Mesendoderm (in vitro differentiated cells): ENCODE results near the gene XCL1.
A peak's percentile ranks its signal among the peaks of the same experiment; 100 is the strongest.

Experiments used
- DNase-seq: peaks from one replicate; pipeline ENCODE4 v3.0.0; 2013
- H2AK5ac ChIP-seq: 2 replicates; pipeline ENCODE4 v1.6.1; 2013; ENCODE audit warnings: low read length, inconsistent platforms
- H2BK120ac ChIP-seq: 2 replicates; pipeline ENCODE4 v1.6.1; 2013; ENCODE audit warnings: low read depth, mild to moderate bottlenecking, low read length, moderate library complexity, mixed read lengths
- H2BK15ac ChIP-seq: replicated peaks from 2 replicates; pipeline ENCODE4 v1.6.1; 2013; ENCODE audit warnings: low read depth, mild to moderate bottlenecking, moderate library complexity
- H2BK5ac ChIP-seq: 2 replicates; pipeline ENCODE4 v1.6.1; 2013; ENCODE audit warnings: low read length, inconsistent platforms
- H3K18ac ChIP-seq: 2 replicates; pipeline ENCODE4 v1.6.1; 2013; ENCODE audit warnings: mild to moderate bottlenecking, low read length, mixed read lengths
- H3K23ac ChIP-seq: one replicate; pipeline ENCODE4 v1.6.1; 2013; ENCODE audit warnings: low read length
- H3K27ac ChIP-seq: 2 replicates; pipeline ENCODE4 v1.5.1; 2013; ENCODE audit warnings: low read depth, mild to moderate bottlenecking, inconsistent platforms, low read length, moderate library complexity
- H3K27me3 ChIP-seq: 2 replicates; pipeline ENCODE4 v1.6.1; 2013; ENCODE audit warnings: low read length, control low read depth, mild to moderate bottlenecking, inconsistent platforms; ENCODE audit not compliant: insufficient read depth, poor library complexity
- H3K36me3 ChIP-seq: 2 replicates; pipeline ENCODE4 v1.6.1; 2013; ENCODE audit warnings: low read length, inconsistent platforms; ENCODE audit not compliant: control insufficient read depth, insufficient read depth
- H3K4ac ChIP-seq: one replicate; pipeline ENCODE4 v1.6.1; 2013; ENCODE audit warnings: low read depth, mild to moderate bottlenecking, low read length, moderate library complexity
- H3K4me1 ChIP-seq: 2 replicates; pipeline ENCODE4 v1.6.1; 2013; ENCODE audit warnings: low read depth, low read length, inconsistent platforms; ENCODE audit not compliant: control insufficient read depth
- H3K4me2 ChIP-seq: 2 replicates; pipeline ENCODE4 v1.6.1; 2013; ENCODE audit warnings: low read length
- H3K4me3 ChIP-seq: 2 replicates; pipeline ENCODE4 v1.5.1; 2013; ENCODE audit warnings: mild to moderate bottlenecking, low read length
- H3K56ac ChIP-seq: one replicate; pipeline ENCODE4 v1.6.1; 2013; ENCODE audit warnings: low read length
- H3K79me1 ChIP-seq: 2 replicates; pipeline ENCODE4 v1.6.1; 2013; ENCODE audit warnings: low read length, inconsistent platforms
- H3K79me2 ChIP-seq: 2 replicates; pipeline ENCODE4 v1.6.1; 2013; ENCODE audit warnings: mild to moderate bottlenecking, low read length; ENCODE audit not compliant: control insufficient read depth, insufficient read depth
- H3K9ac ChIP-seq: 2 replicates; pipeline ENCODE4 v1.6.1; 2013; ENCODE audit warnings: low read length, inconsistent platforms
- H4K5ac ChIP-seq: one replicate; pipeline ENCODE4 v1.6.1; 2013; ENCODE audit warnings: low read length
- H4K8ac ChIP-seq: one replicate; pipeline ENCODE4 v1.6.1; 2013; ENCODE audit warnings: low read depth, mild to moderate bottlenecking, control low read depth, low read length, moderate library complexity
- WGBS: extraction: QIAGEN DNeasy Blood & Tissue Kit; methylation state at CpG from one replicate; pipeline ENCODE4 v1.1.7; 2013; ENCODE audit warnings: low lambda C conversion rate, missing lambda C conversion rate; ENCODE audit not compliant: insufficient coverage; ENCODE audit errors: extremely low coverage; 5-methylcytosine and 5-hydroxymethylcytosine counted together

XCL1 gene

GRCh38 chr1:168608796-168609715, 32.7 kb downstream of the XCL1 start:
- Histone ChIP-seq H4K8ac (no peak overlapping the region), H3K56ac (no peak overlapping the region), H4K5ac (no peak overlapping the region), H2AK5ac (no peak overlapping the region), H2BK120ac (no peak overlapping the region), H2BK15ac (no peak overlapping the region), H2BK5ac (no peak overlapping the region), H3K27ac (no peak overlapping the region), H3K36me3 (no peaks in the 10 kb centered on the region), H3K27me3 (no peaks in the 10 kb centered on the region), H3K4ac (no peak overlapping the region), H3K4me3 (no peak overlapping the region), H3K18ac (no peak overlapping the region), H3K79me1 (no peaks in the 10 kb centered on the region), H3K4me2 (no peak overlapping the region), H3K9ac (no peak overlapping the region), H3K4me1 (no peaks in the 10 kb centered on the region), H3K79me2 (no peaks in the 10 kb centered on the region), H3K23ac (no peak overlapping the region)
- DNase-seq = peak; percentile 72
- WGBS = no CpG with 5 or more reads among the region's 20 CpGs

GRCh38 chr1:168609741-168610510, 33.5 kb downstream of the XCL1 start:
- no CpG with 5 or more reads among the region's 10 CpGs for WGBS
- Histone ChIP-seq H3K27ac (no peak overlapping the region), H3K79me2 (no peaks in the 10 kb centered on the region), H2BK15ac (no peak overlapping the region), H2BK5ac (no peak overlapping the region), H2AK5ac (no peak overlapping the region), H4K8ac (no peak overlapping the region), H3K4me3 (no peak overlapping the region), H3K9ac (no peak overlapping the region), H2BK120ac (no peak overlapping the region), H3K4me1 (no peaks in the 10 kb centered on the region), H3K18ac (no peak overlapping the region), H4K5ac (no peak overlapping the region), H3K56ac (no peak overlapping the region), H3K36me3 (no peaks in the 10 kb centered on the region), H3K4me2 (no peak overlapping the region), H3K27me3 (no peaks in the 10 kb centered on the region), H3K4ac (no peak overlapping the region), H3K79me1 (no peaks in the 10 kb centered on the region), H3K23ac (no peak overlapping the region)
- no peak for DNase-seq

GRCh38 chr1:168613038-168613451, 36.6 kb downstream of the XCL1 start:
- Histone ChIP-seq H3K4me3 (no peak overlapping the region), H3K27ac (no peak overlapping the region)
- no CpG with 5 or more reads among the region's 1 CpG for WGBS

GRCh38 chr1:168613691-168614231, 37.4 kb downstream of the XCL1 start:
- Histone ChIP-seq H2AK5ac (no peak overlapping the region), H3K23ac (no peak overlapping the region), H3K27ac (no peak overlapping the region), H2BK120ac (no peak overlapping the region), H3K79me2 (no peaks in the 10 kb centered on the region), H3K56ac (no peak overlapping the region), H4K5ac (no peak overlapping the region), H2BK5ac (no peak overlapping the region), H3K27me3 (no peaks in the 10 kb centered on the region), H3K4me1 (no peaks in the 10 kb centered on the region), H3K4me2 (no peak overlapping the region), H3K4ac (no peak overlapping the region), H3K9ac (no peak overlapping the region), H3K18ac (no peak overlapping the region), H3K79me1 (no peaks in the 10 kb centered on the region), H3K4me3 (no peak overlapping the region), H2BK15ac (no peak overlapping the region), H3K36me3 (no peaks in the 10 kb centered on the region), H4K8ac (no peak overlapping the region)
- no CpG with 5 or more reads among the region's 8 CpGs for WGBS
- no peak for DNase-seq

More at GRCh38 chr1:168613038-168613451, 36.6 kb downstream of the XCL1 start:
- Histone ChIP-seq H2AK5ac (no peak overlapping the region), H2BK15ac (no peak overlapping the region), H4K8ac (no peak overlapping the region), H2BK120ac (no peak overlapping the region), H3K4ac (no peak overlapping the region), H3K18ac (no peak overlapping the region), H3K4me2 (no peak overlapping the region), H3K27me3 (no peaks in the 10 kb centered on the region), H3K9ac (no peak overlapping the region), H3K56ac (no peak overlapping the region), H3K4me1 (no peaks in the 10 kb centered on the region), H4K5ac (no peak overlapping the region), H2BK5ac (no peak overlapping the region), H3K23ac (no peak overlapping the region), H3K79me2 (no peaks in the 10 kb centered on the region), H3K79me1 (no peaks in the 10 kb centered on the region), H3K36me3 (no peaks in the 10 kb centered on the region)
- peak; percentile 51 for DNase-seq

GRCh38 chr1:168614235-168614634, 37.8 kb downstream of the XCL1 start:
- DNase-seq = peak; percentile 2
- Histone ChIP-seq H3K79me1 (no peaks in the 10 kb centered on the region), H4K5ac (no peak overlapping the region), H4K8ac (no peak overlapping the region), H2AK5ac (no peak overlapping the region), H3K27me3 (no peaks in the 10 kb centered on the region), H3K18ac (no peak overlapping the region), H3K36me3 (no peaks in the 10 kb centered on the region), H3K56ac (no peak overlapping the region), H3K4me2 (no peak overlapping the region), H3K9ac (no peak overlapping the region), H2BK120ac (no peak overlapping the region), H2BK15ac (no peak overlapping the region), H3K23ac (no peak overlapping the region), H3K27ac (no peak overlapping the region), H3K4me3 (no peak overlapping the region), H3K79me2 (no peaks in the 10 kb centered on the region), H3K4ac (no peak overlapping the region), H2BK5ac (no peak overlapping the region), H3K4me1 (no peaks in the 10 kb centered on the region)
- no CpG with 5 or more reads among the region's 8 CpGs for WGBS
